ENCODE data around the gene CHRNB4. TPM values are rescaled to one million over a fixed set of nuclear protein-coding genes. Genes with fewer than 3 reads are reported as not detected.
A peak's percentile ranks its signal among the peaks of the same experiment; 100 is the strongest.

The CHRNB4 gene
- total RNA-seq, 1 donor from 2014 or later = not detected

DNA sequence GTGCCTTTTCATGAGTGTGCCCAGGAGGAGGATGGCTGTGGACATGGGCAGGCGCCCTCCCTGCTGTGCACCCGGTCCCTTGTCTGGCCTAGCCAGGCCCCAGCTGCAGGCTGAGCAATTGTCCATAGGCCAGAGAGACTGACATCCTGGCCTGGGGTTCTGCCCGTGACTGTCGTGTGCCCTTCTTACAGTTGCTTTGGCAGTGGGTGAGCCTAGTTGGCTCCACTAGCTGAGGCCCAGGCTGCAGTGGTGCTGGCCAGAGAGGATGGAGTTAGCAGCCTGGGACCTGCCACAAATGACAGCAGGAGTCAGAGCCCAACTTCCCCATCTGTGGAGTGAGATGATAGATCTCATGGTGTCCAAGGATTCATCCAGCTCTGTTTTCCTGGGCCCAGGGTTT is 9.0 kb upstream of the CHRNB4 start:
- TF ChIP-seq, protein P1, sequence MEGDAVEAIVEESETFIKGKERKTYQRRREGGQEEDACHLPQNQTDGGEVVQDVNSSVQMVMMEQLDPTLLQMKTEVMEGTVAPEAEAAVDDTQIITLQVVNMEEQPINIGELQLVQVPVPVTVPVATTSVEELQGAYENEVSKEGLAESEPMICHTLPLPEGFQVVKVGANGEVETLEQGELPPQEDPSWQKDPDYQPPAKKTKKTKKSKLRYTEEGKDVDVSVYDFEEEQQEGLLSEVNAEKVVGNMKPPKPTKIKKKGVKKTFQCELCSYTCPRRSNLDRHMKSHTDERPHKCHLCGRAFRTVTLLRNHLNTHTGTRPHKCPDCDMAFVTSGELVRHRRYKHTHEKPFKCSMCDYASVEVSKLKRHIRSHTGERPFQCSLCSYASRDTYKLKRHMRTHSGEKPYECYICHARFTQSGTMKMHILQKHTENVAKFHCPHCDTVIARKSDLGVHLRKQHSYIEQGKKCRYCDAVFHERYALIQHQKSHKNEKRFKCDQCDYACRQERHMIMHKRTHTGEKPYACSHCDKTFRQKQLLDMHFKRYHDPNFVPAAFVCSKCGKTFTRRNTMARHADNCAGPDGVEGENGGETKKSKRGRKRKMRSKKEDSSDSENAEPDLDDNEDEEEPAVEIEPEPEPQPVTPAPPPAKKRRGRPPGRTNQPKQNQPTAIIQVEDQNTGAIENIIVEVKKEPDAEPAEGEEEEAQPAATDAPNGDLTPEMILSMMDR (IDR thresholded peaks at IDR 0.05; ENCODE audit: unreplicated experiment) = no peak
- no peaks in the 10 kb centered on the region for H3K27me3 Mint-ChIP-seq (ENCODE audit: unreplicated experiment)
- H3K4me1 Mint-ChIP-seq (ENCODE audit: unreplicated experiment) = no peaks in the 10 kb centered on the region
- no peak overlapping the region for H3K27ac Mint-ChIP-seq (ENCODE audit: unreplicated experiment)
- no peaks in the 10 kb centered on the region for H3K9me3 Mint-ChIP-seq (ENCODE audit: unreplicated experiment)
- no peak overlapping the region for H3K4me3 Mint-ChIP-seq (ENCODE audit: unreplicated experiment)
- DNase-seq (ENCODE audit: low spot score) = no peak
- no peaks in the 10 kb centered on the region for H3K36me3 Mint-ChIP-seq (ENCODE audit: low read depth, unreplicated experiment)

DNA sequence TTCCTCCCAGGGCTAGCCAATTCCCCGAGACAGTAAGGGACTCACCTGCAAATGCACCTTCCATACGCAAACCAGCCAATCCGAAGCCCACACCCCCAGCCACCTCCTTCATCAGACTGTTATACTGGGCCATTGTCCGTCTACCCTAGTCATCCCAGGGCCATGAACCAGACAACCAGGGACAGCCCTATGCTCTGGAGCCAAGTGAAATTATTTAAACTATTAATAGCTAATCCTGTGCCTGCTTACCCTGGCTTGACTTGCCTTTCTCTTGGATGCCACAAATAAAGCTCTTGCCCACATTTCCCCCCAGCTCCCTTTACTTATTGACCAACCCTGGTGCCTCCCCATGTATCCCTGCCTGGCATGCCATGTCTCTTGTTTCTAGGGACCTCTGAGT is 4.0 kb upstream of the CHRNB4 start:
- H3K4me3 Mint-ChIP-seq (ENCODE audit: unreplicated experiment) = no peak overlapping the region
- DNase-seq (ENCODE audit: low spot score) = no peak
- no peaks in the 10 kb centered on the region for H3K9me3 Mint-ChIP-seq (ENCODE audit: unreplicated experiment)
- no peak overlapping the region for H3K27ac Mint-ChIP-seq (ENCODE audit: unreplicated experiment)
- peaks cover 7% of the 10 kb centered on the region for H3K27me3 Mint-ChIP-seq (ENCODE audit: unreplicated experiment)
- peaks cover 5% of the 10 kb centered on the region for H3K4me1 Mint-ChIP-seq (ENCODE audit: unreplicated experiment)
- H3K36me3 Mint-ChIP-seq (ENCODE audit: low read depth, unreplicated experiment) = no peaks in the 10 kb centered on the region
- TF ChIP-seq, protein P1 (IDR thresholded peaks at IDR 0.05; ENCODE audit: unreplicated experiment) = no peak

DNA sequence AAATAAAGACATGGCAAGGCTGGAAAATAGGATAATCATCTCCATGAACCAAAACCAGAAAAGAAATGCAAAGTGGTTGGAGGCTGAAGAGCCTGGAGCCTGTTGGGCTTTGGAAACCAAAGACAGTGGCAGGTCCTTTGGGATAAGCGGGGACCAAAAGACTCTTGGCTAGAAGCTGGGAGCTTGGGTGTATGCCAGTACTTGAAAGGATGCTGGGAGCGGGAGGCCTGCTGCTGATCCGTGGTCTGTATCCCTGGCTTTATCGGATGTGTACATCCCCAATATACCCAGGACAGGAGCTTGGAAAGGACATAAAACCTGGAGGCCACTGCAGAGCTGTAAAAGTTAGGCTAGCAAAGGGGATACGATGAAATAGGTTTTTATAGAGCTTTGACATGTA is 1.3 kb upstream of the CHRNB4 start:
- TF ChIP-seq, protein P1 (IDR thresholded peaks at IDR 0.05; ENCODE audit: unreplicated experiment) = no peak
- peaks cover 7% of the 10 kb centered on the region for H3K27me3 Mint-ChIP-seq (ENCODE audit: unreplicated experiment)
- H3K9me3 Mint-ChIP-seq (ENCODE audit: unreplicated experiment) = no peaks in the 10 kb centered on the region
- peaks cover 5% of the 10 kb centered on the region for H3K4me1 Mint-ChIP-seq (ENCODE audit: unreplicated experiment)
- H3K36me3 Mint-ChIP-seq (ENCODE audit: low read depth, unreplicated experiment) = no peaks in the 10 kb centered on the region
- peak overlapping the region; percentile 23 for H3K4me3 Mint-ChIP-seq (ENCODE audit: unreplicated experiment)
- H3K27ac Mint-ChIP-seq (ENCODE audit: unreplicated experiment) = no peak overlapping the region
- no peak for DNase-seq (ENCODE audit: low spot score)

DNA sequence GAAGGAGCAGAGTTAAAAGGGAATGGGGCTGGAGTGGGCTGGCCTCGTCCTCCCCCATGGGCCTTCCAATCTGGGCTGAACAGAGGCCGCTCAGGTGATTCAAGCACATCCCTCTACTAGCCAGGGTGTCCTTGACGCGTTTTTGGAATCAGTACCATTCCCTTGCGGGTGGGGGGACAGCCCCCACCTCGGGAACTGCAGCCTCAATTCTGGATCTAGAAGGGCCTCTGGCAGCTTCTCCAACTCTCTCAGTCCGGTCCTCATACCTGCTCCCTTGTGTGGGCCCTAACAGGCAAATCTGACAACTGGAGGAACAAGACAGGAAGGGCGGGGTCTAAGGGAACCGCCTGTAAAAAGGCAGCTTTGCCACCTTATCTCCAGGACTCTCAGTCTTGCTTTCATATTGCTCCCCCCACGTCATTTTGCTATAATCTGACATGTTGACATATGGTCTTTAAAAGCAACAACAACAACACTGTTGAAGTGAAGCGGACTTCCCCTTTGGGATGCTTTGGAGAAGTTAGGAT is 802 bp upstream of the CHRNB4 start:
- Mint-ChIP-seq H3K27ac (ENCODE audit: unreplicated experiment) (no peak overlapping the region), H3K27me3 (ENCODE audit: unreplicated experiment) (peaks cover 7% of the 10 kb centered on the region), H3K36me3 (ENCODE audit: low read depth, unreplicated experiment) (no peaks in the 10 kb centered on the region), H3K9me3 (ENCODE audit: unreplicated experiment) (no peaks in the 10 kb centered on the region), H3K4me1 (ENCODE audit: unreplicated experiment) (peaks cover 5% of the 10 kb centered on the region), H3K4me3 (ENCODE audit: unreplicated experiment) (peak overlapping the region; percentile 83)
- DNase-seq (ENCODE audit: low spot score) = no peak
- TF ChIP-seq, protein P1 (IDR thresholded peaks at IDR 0.05; ENCODE audit: unreplicated experiment) = no peak

DNA sequence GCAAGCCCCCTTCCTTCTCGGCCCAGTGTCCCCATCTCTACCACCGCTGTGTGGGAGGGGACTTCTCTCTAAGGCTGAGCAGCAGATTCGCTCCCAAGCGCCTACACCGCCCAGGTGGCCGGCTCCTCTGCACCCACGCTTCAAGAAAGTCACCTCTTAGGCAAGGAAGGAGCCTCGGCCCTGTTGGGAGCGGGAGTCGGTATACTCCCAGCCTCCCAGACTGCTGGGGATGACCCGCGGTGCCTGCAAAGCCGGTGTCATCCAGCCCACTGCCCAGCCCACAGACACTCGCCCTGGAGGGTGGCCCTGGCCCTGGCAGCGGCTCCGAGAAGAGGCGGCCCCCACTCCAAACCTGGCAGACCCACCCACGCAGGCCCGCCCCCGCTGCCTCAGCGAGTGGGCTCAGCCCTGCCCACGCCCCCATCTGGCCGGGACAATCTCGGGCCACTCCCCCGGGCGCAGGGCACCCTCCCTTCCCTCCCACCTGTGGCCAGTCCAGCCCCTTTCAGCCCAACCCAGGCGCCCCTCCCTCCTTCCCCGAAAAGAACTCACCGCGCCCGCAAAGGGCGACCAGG is 396 bp downstream of the CHRNB4 start:
- TF ChIP-seq, protein P1 (IDR thresholded peaks at IDR 0.05; ENCODE audit: unreplicated experiment) = no peak
- H3K4me3 Mint-ChIP-seq (ENCODE audit: unreplicated experiment) = peak overlapping the region; percentile 37
- H3K27me3 Mint-ChIP-seq (ENCODE audit: unreplicated experiment) = peaks cover 7% of the 10 kb centered on the region
- no peak overlapping the region for H3K27ac Mint-ChIP-seq (ENCODE audit: unreplicated experiment)
- H3K4me1 Mint-ChIP-seq (ENCODE audit: unreplicated experiment) = peaks cover 5% of the 10 kb centered on the region
- H3K36me3 Mint-ChIP-seq (ENCODE audit: low read depth, unreplicated experiment) = no peaks in the 10 kb centered on the region
- H3K9me3 Mint-ChIP-seq (ENCODE audit: unreplicated experiment) = no peaks in the 10 kb centered on the region
- DNase-seq (ENCODE audit: low spot score) = no peak

Data from endothelial cell (in vitro differentiated cells).